ENCODE results near the gene SYNDIG1. TPM values are rescaled to one million over a fixed set of nuclear protein-coding genes. Genes with fewer than 3 reads are reported as not detected.

The SYNDIG1 gene
- total and polyA plus RNA-seq, 4 donors: 0.20 to 5.0 (median 0.63) TPM

DNA sequence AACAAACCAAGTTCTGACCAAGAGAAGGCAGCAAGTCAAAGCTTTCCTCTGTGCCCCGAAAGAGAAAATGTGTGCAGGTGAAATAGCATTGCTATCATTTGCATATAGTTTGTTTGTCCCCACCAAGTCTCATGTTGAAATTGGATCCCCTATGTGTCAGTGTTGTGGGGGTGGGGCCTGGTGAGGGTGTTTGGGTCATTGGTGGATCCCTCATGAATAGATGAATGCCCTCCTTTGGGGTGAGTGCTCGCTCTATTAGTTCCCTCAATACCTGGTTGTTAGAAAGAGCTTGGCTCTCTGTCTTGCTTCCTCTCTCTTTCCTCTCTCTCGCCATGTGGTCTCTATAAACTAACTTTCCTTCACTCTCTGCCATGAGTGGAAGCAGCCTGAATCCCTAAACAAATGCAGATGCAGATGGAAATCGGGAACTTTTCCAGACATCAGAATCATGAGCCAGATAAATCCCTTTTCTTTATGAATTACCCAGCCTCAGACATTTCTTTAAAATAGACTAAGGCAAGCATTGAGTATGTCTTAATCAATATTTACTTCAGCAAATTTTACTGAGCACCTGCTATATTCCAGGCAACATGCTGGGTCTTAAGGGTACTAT lies 43.8 kb upstream of the SYNDIG1 start:
- Histone ChIP-seq H3K36me3 (ENCODE audit: control insufficient read depth in 4 of 4, insufficient read depth in 4 of 4, low read length in 4 of 4) (no peaks in the 10 kb centered on the region), H3K4me3 (no peak overlapping the region), H3K9ac (ENCODE audit: insufficient read depth in 1 of 2, low read length in 2 of 2) (no peak overlapping the region), H3K4me1 (ENCODE audit: control insufficient read depth in 5 of 5, insufficient read depth in 5 of 5, low read length in 5 of 5) (no peaks in the 10 kb centered on the region), H3K27ac (ENCODE audit: low read depth in 1 of 2, low read length in 1 of 2) (no peak overlapping the region), H3K9me3 (ENCODE audit: control insufficient read depth in 4 of 4, insufficient read depth in 3 of 4, low read length in 3 of 4) (peaks cover 0 to 2% (median 0%) of the 10 kb centered on the region in 4 donors), H3K27me3 (ENCODE audit: control insufficient read depth in 3 of 3, insufficient read depth in 3 of 3, low read length in 2 of 3) (peaks cover 0 to 4% (median 0%) of the 10 kb centered on the region in 3 donors)
- 82 to 84% methylated on average over 4 of the region's 4 CpGs for WGBS, 2 donors
- ATAC-seq (ENCODE audit: insufficient read depth, low FRiP score): no peak
- TF ChIP-seq, protein P1, sequence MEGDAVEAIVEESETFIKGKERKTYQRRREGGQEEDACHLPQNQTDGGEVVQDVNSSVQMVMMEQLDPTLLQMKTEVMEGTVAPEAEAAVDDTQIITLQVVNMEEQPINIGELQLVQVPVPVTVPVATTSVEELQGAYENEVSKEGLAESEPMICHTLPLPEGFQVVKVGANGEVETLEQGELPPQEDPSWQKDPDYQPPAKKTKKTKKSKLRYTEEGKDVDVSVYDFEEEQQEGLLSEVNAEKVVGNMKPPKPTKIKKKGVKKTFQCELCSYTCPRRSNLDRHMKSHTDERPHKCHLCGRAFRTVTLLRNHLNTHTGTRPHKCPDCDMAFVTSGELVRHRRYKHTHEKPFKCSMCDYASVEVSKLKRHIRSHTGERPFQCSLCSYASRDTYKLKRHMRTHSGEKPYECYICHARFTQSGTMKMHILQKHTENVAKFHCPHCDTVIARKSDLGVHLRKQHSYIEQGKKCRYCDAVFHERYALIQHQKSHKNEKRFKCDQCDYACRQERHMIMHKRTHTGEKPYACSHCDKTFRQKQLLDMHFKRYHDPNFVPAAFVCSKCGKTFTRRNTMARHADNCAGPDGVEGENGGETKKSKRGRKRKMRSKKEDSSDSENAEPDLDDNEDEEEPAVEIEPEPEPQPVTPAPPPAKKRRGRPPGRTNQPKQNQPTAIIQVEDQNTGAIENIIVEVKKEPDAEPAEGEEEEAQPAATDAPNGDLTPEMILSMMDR (IDR thresholded peaks at IDR 0.05; ENCODE audit: control extremely low read depth, extremely low read depth): no peak
- DNase-seq: no peak

DNA sequence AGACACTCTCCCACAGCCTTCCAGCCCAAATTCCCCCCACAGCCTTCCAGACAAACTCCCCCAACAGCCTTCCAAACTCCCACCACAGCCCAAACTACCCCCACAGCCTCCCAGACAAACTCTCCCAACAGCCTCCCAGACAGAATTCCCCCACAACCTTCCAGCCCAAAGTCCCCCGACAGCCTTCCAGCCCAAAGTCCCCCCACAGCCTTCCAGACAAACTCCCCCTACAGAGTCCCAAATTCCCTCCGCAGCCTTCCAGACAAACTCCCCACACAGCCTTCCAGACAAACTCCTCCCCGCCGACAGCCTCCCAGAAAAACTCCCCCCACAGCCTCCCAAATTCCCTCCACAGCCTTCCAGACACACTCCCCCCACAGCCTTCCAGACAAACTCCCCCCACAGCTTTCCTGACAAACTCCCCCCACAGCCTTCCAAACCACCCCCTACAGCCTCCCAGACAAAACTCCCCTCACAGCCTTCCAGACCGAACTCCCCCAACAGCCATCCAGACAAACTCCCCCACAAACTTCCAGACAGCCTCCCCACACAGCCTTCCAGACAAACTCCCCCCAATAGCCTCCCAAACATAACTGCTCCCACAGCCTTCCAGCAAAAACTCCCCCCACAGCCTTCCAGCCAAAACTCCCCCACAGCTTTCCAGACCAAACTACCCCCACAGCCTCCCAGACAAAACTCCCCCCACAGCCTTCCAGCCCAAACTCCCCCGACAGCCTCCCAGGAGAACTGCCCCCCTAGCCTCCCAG lies 38.0 kb upstream of the SYNDIG1 start:
- ATAC-seq (ENCODE audit: insufficient read depth, low FRiP score): no peak
- Histone ChIP-seq H3K36me3 (ENCODE audit: control insufficient read depth in 4 of 4, insufficient read depth in 4 of 4, low read length in 4 of 4) (no peaks in the 10 kb centered on the region), H3K27ac (ENCODE audit: low read depth in 1 of 2, low read length in 1 of 2) (no peak overlapping the region), H3K4me1 (ENCODE audit: control insufficient read depth in 5 of 5, insufficient read depth in 5 of 5, low read length in 5 of 5) (peaks cover 0 to 12% (median 0%) of the 10 kb centered on the region in 5 donors), H3K4me3 (no peak overlapping the region), H3K27me3 (ENCODE audit: control insufficient read depth in 3 of 3, insufficient read depth in 3 of 3, low read length in 2 of 3) (no peaks in the 10 kb centered on the region), H3K9me3 (ENCODE audit: control insufficient read depth in 4 of 4, insufficient read depth in 3 of 4, low read length in 3 of 4) (peaks cover 0 to 2% (median 0%) of the 10 kb centered on the region in 4 donors), H3K9ac (ENCODE audit: insufficient read depth in 1 of 2, low read length in 2 of 2) (no peak overlapping the region)
- TF ChIP-seq, protein P1 (IDR thresholded peaks at IDR 0.05; ENCODE audit: control extremely low read depth, extremely low read depth): no peak
- no peak for DNase-seq
- 82% methylated on average over 6 of the region's 6 CpGs for WGBS, 2 donors

DNA sequence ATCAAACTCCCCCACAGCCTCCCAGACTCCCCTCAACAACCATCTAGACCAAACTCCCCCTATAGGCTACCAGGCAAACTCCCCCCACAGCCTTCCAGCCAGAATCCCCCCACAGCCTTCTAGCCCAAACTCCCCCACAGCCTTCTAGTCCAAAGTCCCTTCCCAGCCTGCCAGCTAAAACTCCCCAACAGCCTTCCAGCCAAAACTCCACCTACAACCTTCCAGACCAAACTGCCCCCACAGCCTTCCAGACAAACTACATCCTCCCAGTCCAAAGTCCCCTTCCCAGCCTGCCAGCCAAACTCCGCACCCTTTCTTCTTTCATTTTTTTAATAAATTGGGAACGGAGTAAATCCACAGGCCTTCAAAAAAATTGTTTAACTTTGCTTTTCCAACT lies 37.4 kb upstream of the SYNDIG1 start:
- H3K36me3 ChIP-seq (ENCODE audit: control insufficient read depth in 4 of 4, insufficient read depth in 4 of 4, low read length in 4 of 4): no peaks in the 10 kb centered on the region
- H3K9ac ChIP-seq (ENCODE audit: insufficient read depth in 1 of 2, low read length in 2 of 2): no peak overlapping the region
- H3K27ac ChIP-seq (ENCODE audit: low read depth in 1 of 2, low read length in 1 of 2): no peak overlapping the region
- 20 to 68% methylated on average over 2 of the region's 2 CpGs for WGBS, 2 donors
- TF ChIP-seq, protein P1 (IDR thresholded peaks at IDR 0.05; ENCODE audit: control extremely low read depth, extremely low read depth): no peak
- no peak overlapping the region for H3K4me3 ChIP-seq
- ATAC-seq (ENCODE audit: insufficient read depth, low FRiP score) (no peak), DNase-seq (peak; percentile 49 to 78 (median 63))
- peaks cover 0 to 2% (median 0%) of the 10 kb centered on the region in 4 donors for H3K9me3 ChIP-seq (ENCODE audit: control insufficient read depth in 4 of 4, insufficient read depth in 3 of 4, low read length in 3 of 4)
- peaks cover 0 to 12% (median under 1%) of the 10 kb centered on the region in 5 donors for H3K4me1 ChIP-seq (ENCODE audit: control insufficient read depth in 5 of 5, insufficient read depth in 5 of 5, low read length in 5 of 5)
- no peaks in the 10 kb centered on the region for H3K27me3 ChIP-seq (ENCODE audit: control insufficient read depth in 3 of 3, insufficient read depth in 3 of 3, low read length in 2 of 3)

Measured in lung (tissue), 12 donors.